ENCODE results near the gene GTF2H4.

The GTF2H4 gene

DNA sequence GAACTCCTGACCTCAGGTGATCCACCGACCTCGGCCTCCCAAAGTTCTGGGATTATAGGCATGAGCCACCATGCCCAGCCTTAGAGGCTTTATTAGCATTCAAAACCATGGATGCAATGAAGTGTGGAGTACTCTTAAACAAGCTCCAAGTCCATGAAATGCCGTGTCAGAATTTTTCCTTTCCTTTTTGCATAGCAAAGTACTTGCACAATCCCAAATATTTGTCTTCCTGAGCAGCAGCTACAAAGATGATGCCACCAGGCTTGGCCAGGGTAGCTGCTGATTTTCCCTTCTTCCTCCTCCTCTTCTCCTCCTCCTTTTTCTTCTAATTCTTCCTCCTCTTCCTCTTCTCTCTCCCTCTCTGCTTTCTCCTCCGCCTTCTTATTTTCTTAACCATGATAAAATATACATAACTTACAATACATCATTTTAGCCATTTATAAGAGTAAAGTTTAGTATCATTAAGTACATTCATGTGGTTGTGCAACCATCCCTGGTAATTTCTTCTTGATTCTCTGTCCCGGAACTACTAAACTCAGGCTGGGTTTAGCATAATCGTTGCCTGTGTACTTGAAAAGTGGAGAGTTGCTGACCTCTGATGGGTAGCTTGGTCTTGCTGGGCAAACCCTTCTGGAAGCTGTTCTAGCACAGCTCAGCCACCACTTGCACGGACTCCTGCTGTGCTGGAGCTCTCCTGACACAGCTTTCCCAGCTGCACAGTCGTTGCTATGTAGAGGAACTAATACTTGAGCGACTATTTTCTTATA lies 53.1 kb downstream of the GTF2H4 start:
- no peak for DNase-seq

DNA sequence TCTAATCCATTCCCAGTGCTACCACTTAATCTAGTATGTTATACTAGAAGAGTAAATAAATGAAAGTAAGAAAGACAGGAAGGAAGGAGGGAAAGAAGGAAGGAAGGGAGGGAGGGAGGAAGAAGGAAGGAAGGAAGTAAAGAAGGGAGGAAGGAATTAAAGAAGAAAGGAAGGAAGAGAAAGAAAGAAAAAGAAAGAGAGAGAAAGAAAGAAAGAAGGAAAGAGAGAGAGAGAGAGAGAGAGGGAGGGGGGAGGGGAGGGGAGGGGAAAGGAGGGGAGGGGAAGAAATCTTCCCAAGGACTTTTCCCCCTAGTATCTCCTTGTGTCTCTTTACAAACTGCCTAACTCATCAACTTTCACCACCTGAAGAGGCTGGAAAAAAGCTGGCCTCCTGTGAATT lies 54.7 kb downstream of the GTF2H4 start:
- DNase-seq: no peak

GRCh38 chr6:30963641-30964040 lies 55.6 kb downstream of the GTF2H4 start:
- DNase-seq: no peak

Measured in effector CD4-positive, alpha-beta T cell (primary cell).